GM21390 (cell line): Measurements from ENCODE around the gene SELENON.

Experiments used
- ATAC-seq: cut with Tn5 transposase; IDR thresholded peaks from one replicate; pipeline ENCODE4 v1.9.1; 2021; ENCODE audit not compliant: unreplicated experiment

SELENON gene

DNA sequence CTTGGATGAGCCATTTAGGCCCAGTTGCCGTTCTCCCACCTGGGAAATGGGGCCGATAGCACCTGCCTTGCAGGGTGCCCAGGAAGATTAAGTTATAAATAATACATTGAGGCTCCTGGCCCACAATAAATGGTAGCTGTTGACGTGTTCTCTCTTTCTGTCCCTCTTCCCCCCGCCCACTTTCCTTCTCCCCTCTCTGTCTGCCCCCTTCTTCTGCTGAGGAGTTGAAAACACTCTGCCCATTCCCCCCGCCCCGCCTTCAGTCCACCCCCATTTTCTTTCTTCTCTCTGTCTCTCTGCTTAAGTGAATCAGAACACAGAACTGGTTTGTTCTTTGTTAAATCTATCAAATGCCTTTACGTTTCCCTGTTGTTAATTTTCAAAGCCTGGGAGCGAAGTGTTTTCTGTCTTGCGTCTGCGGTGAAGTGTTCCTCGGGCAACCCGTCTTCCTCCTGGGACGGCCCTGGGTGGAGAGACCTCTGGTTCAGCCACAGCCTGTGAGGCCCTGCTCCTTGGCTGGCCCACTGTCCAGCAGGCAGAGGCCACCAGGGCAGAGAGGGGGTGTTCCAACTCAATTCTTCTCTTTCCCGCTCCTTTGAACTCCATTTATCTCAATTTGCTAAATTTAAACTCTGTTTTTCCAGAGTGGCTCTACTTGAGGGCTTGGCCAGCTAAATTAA is 29.3 kb upstream of the SELENON start:
- no peak for ATAC-seq

DNA sequence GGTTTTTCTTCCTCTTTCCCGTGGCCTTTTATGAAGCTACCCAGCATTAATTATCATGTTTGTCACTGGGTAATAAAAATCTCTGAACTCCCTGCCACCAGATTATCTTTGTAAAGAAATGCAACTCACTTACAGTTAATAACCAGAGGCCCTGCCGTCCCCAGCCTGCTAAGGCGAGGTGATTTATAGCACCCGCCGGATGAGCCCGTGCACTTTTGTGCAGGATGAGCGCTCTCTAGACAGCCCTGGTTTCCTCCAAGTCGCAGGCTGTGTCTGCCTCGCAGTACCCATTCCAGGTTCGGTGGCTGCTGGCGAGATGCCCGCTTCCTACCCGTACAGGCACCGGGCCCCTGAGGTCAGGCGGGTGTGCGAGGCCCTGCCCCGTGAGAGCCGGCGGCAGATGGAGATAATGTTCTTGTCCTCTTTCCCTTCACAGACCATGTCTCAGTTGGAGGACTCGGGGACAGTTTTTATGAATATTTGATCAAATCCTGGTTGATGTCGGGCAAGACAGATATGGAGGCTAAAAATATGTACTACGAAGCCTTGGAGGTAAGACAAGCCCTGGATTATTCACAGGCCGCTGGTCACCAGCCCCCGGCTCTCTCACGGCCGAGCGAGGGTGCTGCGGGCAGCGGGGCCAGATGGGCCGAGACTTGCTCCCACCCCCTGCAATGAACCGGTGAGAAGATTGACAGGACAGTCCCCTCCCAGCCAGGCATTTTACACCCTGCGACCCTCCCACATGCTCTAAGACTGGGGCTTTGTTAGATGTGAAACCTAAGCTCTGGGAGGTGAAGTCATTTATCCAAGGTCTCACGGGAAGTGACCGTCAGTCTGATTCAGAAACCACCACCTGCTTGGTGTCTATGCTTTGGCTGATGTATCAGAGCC is 28.5 kb upstream of the SELENON start:
- ATAC-seq = no peak

DNA sequence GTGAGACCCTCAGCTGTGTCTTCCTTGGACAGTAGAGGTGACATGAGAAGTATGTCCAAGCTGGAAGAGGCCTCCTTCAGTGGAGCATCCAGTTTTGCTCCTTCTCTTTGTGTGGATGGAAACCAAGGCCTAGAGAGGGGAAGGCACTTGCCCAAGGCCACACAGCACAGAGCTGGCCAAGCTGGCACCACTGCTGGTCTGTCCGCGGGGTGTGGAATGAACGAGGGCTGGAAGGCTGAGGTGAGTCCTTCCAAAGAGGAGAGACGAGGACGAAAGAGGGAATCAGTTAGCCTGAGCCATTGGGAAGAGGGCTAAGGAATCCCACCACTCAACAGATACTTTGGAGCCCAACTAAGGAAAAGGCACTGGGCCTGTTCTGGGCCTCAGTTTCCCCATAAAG is 27.8 kb upstream of the SELENON start:
- ATAC-seq = no peak

DNA sequence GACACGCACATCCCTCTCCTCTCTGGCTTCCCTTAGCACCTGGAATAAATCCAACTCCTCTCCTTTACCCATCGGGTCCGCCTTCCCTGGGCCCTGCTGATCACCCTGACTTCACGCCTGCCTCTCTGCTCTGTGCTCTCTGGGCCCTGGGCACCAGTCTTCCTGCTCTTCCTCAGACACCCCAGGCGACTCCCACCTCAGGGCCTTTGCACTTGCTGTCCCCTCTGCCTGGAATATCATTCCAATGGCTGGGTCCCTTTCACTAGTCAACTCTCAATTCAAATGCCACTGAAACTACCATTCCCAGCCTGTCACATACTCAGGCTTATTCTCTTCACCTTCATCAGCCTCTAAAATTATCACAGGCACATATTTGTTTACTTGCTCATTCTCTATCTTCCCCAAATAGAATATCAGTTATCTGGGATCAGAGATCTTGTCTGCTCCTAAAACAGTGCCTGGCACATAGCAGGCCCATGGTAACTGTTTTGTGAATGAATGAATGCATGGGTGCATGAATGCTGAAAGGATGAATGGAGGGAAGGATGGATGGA is 27.2 kb upstream of the SELENON start:
- no peak for ATAC-seq

DNA sequence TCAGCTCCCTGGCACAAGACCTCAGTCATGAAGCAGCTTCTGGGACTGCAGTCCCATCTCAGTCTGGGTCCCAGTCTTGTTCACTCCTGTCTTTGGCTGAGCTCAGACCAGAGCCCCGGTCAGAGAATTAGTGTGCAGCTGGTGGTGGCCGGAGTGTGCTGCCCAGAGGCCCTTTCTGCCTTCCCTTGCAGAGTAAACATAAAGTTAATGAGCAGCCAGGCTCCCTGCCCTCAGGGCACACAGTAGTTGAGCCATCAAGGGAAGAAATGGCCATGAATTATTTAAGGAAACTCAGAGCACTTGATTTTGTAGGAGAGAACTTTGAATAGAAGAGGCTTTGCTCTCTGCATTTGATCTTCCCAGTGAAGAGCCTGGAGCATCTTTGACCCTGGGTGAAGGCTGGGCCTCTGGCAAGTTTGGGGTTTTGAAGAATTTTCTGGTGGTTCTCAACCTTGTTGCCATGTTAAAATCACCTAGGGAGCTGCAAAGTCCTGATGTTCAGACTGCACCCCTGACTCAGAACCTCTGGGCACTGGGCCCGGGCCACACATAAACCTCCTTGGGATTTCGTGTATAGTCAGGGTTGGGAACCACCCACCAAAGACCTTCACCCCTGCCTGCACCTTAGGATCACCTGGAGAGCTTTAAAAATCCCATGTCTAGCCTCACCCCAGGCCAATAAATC is 26.4 kb upstream of the SELENON start:
- no peak for ATAC-seq

DNA sequence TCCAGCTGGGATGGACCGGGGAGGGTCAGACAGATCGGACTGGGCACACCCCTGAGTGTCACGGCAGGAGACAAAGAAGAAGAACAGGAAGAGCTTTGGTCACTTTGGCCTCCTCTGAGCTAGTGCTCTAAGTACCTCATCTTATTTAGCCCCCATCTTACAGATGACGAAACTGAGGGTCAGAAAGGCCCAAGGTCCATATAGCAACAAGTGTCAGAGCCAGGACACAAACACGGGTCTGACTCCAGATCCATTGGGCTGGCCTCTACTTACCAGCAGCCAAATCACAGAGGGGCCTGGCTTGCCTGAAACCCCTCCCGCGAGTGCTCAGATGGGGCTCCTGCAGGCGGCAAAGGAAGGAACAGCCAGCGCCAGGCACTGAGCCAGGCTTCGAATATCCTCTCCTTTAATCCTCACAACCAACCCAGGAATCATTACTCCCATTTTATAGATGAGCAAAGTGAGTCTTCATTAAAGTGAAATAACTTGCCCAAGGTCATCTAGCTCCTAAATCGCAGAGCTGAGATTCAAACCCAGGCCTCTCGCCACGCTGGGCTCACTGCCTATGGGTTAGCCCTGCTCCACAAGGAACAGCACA is 25.7 kb upstream of the SELENON start:
- no peak for ATAC-seq

DNA sequence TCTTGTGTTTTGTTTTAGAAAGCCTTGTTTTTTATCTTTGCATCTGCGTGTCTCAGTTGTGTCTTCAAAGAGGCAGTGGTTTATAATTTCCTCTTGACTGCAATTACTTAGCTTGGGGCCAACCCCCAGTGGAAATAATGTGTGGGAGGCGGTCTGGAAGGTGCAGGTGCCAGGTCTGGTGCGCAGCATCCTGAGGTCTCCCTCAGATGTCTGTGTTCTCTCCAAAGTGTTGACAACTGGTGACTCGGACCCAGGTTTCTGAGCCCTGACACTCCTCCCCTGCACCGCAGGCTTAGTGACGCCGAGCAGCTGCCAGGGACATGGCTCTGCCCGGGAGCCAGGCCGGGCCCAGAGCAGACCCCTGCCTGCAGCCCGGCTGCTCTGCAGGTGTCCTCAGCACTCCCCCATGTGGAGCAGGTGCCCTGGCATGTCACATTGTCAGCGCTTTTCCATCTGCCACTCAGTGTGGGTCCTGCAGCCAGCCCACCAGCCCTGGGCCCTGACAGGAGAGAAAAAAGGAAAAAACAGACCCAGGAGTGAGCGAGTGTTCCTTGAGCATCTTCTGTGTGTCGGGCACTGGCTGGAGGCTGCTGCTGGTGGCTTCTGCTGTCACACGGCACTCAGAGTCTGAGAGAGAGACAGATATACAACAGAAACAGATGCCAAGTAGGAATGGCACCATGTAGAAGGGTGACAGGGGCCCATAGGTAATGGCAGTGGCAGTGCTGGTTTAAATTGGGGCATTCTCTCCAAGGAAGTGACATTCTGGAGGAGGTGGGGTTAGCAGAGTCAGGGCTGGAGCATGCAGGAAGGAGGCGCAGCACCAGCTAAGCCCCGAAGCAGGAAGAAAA is 24.8 kb upstream of the SELENON start:
- no peak for ATAC-seq

DNA sequence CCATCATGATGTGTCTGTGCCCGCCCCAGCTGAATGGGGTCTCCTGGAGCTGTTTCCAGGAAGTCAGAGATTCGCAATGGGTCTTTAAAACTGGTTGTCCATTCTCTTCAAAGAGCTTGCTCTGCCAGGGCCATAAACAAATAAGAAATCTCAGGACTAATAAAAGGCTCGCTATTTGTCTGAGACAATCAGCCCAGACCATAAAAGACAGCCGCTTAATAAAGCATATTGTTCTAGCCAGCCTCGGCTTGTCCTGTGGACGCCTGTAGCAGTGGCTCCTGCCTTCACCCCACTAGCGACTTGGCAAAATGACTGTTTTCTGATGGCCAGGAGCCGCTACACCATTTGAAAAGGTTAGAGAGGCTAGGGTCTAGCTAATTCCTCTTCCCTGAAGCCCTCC is 20.6 kb upstream of the SELENON start:
- no peak for ATAC-seq

DNA sequence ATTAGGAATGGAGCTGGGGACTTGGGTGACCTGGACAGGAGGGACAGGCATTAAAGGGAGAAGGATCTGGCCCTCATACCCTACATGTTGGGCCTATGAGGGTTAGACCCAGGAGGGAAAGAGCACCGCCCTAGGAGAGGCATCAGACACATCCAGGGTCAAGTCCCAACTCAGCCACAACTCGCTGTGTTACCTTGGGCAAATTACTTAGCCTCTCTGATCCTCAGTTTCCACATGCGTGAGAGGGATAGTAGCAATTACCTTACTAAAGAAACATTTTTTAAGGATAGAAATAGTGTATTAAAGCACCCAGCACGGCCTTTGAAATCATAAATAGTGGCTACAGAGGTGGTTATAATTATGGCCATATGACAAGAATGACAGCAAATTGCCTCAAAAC is 20.1 kb upstream of the SELENON start:
- no peak for ATAC-seq

DNA sequence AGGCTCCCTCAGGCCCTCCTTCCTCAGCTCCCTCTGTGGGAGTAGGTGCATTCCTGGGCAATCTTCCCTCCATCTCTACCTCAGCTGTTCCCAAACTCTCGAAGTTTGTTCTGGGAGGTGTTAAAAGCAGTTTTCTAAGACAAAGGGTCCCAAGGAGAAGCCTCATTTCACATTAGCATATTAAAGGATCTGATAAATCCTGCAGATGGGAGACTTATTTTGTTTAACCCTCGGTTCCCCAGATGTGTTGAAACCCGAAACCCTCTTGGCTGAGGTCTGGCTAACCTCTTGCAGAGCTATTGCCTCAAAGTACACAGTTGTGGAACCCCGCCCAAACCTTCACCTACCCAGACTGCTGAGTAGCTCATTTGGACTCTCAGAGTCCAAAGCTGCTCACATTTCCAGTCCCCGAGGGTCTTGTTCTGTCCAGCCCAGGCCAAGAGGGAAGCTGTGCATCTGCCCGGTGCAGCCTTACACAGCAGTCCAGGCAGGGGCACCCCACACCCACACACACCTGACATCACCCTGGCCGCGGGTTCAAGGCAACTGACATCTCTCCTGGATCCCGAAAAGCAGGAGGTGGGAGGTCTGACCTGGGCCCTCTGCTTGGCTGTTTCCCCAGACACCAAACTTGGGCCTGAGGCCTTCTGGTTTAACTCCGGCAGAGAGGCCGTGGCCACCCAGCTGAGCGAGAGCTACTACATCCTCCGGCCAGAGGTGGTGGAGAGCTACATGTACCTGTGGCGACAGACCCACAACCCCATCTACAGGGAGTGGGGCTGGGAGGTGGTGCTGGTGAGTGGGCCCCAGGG is 19.5 kb upstream of the SELENON start:
- ATAC-seq = no peak

DNA sequence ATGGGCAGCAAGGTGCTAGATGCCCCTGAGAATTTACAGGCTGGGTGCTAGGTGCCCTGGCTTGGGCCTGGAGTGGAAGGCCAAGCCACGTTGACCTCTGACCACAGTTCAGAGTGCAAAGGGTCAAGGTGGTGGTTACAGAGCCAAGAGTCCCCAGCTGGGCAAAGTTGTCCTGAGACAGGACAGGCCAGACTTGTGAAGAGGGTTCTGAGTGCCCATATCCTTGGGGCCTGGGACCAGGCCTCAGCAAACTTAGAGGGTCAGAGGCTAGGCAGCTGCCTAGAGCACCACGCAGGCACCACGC is 18.9 kb upstream of the SELENON start:
- ATAC-seq = no peak

DNA sequence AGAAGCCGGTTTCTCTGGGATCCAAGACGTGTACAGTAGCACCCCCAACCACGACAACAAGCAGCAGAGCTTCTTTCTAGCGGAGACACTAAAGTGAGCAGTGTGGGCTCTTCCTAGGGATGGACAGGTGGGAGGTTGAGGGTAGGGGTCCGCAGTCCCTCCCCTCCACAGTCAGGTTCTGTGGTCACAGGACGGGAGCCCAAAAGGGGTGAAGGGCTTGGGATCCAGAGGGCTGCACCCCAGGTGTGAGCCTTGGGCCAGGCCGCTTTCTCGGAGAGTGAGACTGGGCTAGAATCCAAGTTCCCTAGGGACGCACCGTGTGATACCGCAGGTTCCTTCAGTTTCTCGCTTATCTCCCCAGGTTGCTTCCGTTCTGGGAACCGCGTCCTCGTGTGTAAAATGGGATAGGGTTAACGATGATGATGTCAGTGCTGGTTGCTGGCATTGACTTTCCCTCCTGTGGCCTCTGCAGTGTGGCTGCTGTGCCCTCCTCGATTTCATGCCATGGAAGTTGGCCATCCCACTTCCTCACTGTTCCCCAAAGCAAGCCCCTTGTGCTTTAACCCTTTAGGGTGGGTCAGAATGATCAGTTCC is 17.3 kb upstream of the SELENON start:
- no peak for ATAC-seq

DNA sequence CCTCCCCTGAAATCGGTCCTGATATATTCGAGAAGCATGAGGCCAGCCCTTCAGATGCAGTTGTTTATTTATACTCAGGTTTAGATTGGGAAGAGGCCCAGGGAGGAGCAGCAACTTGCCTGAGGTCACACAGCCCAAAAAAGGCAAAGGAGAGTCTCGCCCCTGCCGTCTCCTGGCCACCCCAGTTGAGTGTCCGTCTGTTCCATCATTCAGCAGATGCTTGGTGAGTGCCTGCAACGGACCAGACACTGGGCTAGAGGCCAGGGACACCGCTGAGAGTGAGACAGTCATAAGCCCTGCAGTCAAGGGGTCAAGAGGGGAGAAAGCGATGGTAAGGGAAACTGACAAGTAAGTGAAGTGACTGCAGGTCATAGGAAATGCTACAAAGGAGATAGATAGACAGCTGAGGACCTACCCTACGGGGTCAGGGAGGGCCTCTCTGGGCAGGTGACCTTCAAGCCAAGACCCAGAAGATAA is 15.4 kb upstream of the SELENON start:
- no peak for ATAC-seq

DNA sequence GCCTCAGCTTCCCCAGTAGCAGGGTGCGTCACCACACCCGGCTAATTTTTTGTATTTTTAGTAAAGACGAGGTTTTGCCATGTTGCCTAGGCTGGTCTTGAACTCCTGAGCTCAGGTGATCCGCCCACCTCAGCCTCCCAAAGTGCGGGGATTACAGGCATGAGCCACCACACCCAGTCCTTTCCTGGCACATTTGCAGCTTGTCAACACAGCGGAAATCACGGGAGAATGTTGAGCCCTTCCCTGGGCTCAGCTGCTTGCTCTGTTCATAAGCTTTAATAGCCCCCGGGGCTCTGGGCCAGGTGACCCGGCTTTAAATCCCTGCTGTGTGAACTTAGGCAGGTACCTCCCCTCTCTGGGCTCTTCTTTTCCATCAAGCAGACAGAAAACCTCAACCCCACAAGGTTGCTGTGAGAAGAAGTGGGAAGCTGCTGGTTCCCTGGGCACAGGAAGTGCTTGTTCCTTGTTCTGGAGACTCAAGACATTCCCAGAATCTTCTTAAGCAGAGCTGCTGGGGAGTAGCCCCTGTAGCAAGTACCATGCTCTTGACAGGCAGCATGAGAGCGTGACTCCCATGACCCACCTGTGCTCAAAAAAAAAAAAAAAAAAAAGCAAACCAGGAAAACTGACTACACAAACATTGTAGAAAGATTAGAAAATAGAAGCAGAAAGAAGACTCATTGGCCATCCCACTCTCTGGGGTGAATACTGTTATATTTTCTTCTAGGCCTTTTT is 14.5 kb upstream of the SELENON start:
- ATAC-seq = no peak

DNA sequence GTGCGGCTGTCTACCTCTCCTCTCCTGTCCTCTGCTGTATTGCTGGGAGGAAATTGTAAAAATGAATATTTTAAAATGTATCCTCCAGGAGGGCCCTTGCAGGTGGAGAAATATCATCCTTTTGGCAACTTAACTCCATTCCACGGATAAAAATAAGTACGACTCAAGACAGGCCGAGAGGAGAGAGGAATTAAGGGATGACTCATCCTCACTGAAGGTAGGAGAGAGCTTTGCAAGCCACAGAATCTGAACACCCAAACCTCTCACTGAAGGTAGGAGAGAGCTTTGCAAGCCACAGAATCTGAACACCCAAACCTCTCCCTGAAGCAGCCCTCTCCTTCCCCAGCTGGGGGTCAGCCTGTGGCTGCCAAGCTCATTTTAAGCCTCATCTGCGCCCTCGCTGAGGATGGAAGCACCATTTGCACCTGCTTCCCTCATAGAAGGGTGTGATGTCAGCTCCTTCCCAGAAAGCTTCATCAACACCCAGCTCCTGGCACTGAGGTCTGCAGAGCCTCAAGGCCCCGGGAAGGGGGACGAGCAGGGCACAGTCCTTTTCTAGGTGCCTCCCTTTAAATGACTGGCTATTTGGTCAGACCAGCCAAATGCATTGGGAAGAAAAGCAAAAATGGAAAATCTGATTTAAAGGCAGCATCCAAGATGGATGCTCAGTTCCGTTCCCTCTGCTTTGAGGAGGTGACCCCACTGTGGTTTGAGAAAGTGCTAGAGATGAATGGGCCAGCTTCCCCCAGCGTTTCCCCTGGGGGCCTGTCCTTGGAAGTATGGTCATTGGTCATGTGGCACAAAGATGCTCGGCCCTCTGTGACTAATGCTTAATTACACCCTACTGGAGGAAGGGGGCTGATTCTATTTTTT is 12.9 kb upstream of the SELENON start:
- no peak for ATAC-seq

DNA sequence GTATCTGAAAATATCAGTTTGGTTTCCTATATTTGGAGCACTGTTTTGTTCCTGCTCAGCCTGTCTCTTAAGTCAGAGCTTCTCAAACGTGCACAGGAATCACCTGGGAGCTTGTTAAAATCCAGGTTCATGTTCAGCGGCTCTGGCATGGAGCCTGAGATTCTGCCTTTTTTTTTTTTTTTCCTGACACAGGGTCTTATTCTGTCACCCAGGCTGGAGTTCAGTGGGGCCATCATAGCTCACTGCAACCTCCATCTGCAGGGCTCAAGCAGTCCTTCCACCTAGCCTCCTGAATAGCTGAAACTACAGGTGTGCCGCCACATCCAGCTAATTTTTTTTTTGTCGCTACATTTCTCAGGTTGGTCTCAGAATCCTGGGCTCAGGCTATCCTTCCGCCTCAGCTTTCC is 12.2 kb upstream of the SELENON start:
- no peak for ATAC-seq

DNA sequence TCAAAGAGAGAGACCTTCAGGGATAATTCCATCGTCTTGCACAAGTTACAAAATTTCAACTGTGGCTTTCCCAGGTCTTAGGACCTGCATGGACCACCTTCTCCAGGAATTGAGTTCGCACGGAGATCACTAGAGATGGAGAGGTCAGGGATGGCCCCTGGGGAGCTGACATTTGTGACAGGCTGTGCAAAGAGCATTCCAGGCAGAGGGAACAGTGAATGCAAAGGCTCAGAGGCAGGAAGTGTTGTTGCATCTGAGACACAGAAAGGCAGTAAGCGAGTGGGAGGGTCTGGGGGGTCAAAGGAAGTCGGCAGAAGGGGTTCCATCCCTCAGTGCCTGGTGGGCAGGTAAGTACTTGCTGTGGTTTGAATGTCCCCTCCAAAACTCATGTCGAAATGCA is 9.5 kb upstream of the SELENON start:
- ATAC-seq = no peak

DNA sequence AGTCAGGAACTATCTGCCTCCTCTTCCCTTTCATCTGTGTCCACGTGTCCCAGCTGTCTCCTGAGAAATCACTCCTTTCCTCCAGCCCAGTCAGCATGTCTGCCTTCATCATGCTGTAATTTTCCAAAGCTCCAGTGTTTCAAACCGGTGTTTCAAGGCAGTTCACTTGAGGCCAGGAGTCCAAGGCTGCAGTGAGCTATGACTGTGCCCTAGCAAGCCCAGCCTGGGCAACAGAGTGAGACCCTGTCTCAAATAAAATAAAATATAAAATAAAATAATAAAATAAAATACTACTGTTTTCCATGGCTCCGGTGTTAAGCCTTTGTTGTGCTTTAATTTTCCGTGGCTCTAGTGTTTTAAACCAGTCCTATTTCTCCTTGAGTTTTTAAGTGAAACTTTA is 7.9 kb upstream of the SELENON start:
- no peak for ATAC-seq
